ENCODE results near the gene PTPRZ1.

The PTPRZ1 gene

DNA sequence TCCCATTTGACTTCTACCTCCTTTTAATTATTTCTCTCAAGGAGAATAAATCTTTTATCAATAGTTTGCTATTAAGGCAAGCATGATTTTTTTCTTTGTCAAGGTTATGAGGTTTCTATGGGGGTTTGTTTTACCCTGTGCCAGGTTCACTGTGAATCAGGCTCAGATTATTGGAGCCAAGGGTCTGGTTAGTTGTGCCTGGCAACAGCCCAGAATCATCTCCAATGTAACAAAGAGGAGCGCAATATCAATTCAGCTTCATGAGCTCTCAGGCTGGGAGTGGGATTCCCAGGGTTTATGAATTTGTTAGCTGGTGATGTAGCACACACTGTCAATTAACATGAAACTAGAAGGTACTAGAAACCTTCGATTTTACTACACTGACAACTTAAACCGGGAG lies 197.9 kb downstream of the PTPRZ1 start:
- ChIA-PET POLR2A (no interaction called here), CTCF (no interaction called here)
- Histone ChIP-seq H3K36me3 (ENCODE audit: control insufficient read depth in 2 of 2, insufficient read depth in 1 of 2, low read length in 2 of 2) (0 out of 3 replicates have a peak, but pooled peaks cover 0 to 8% of the 10 kb centered on the region in 2 experiments), H3K27ac (ENCODE audit: extremely low read depth, low read depth, low read length) (no peak overlapping the region), H3K4me1 (ENCODE audit: control insufficient read depth, insufficient read depth, low read length) (no peaks in the 10 kb centered on the region), H3K4me3 (ENCODE audit: low read depth, low read length) (no peak overlapping the region), H3K9me3 (ENCODE audit: control insufficient read depth, insufficient read depth, low read depth, low read length) (no peaks in the 10 kb centered on the region)
- TF ChIP-seq GLIS2 (tag by site-specific recombination; IDR thresholded peaks at IDR 0.05) (no peak), TCF7L2 (IDR thresholded peaks at IDR 0.05; ENCODE audit: borderline replicate concordance, low read depth, low read length) (no peak), ZNF37A (tag by site-specific recombination; IDR thresholded peaks at IDR 0.05) (no peak), ZNF23 (tag by site-specific recombination; IDR thresholded peaks at IDR 0.05; ENCODE audit: borderline replicate concordance) (no peak), ZNF148 (tag by site-specific recombination; IDR thresholded peaks at IDR 0.05; ENCODE audit: borderline replicate concordance) (no peak), ZNF473 (tag by site-specific recombination; IDR thresholded peaks at IDR 0.05) (no peak)
- TF ChIP-seq, protein P1, sequence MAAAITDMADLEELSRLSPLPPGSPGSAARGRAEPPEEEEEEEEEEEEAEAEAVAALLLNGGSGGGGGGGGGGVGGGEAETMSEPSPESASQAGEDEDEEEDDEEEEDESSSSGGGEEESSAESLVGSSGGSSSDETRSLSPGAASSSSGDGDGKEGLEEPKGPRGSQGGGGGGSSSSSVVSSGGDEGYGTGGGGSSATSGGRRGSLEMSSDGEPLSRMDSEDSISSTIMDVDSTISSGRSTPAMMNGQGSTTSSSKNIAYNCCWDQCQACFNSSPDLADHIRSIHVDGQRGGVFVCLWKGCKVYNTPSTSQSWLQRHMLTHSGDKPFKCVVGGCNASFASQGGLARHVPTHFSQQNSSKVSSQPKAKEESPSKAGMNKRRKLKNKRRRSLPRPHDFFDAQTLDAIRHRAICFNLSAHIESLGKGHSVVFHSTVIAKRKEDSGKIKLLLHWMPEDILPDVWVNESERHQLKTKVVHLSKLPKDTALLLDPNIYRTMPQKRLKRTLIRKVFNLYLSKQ (tag by site-specific recombination; IDR thresholded peaks at IDR 0.05; ENCODE audit: borderline replicate concordance): no peak

DNA sequence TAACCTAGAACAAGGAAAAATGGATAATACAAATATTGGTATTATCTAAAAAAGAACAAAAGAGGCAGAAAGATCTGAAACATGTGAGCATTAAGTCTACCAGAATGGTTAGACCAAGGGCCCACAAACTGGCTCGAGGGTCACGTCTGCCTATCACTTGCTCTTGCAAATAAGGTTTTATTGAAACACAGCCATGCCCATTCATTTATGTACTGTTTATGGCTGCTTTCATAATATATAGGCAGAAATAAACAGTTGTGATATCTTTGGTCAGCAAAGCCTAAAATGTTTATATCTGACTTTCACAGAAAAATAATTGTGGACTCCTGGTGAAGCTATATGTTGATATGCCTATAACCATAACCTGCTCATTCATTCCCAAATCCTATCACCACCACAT lies 199.3 kb downstream of the PTPRZ1 start:
- CTCF ChIA-PET: no interaction called here
- POLR2A ChIA-PET: no interaction called here
- H3K9me3 ChIP-seq (ENCODE audit: control insufficient read depth, insufficient read depth, low read depth, low read length): no peaks in the 10 kb centered on the region
- H3K4me1 ChIP-seq (ENCODE audit: control insufficient read depth, insufficient read depth, low read length): no peaks in the 10 kb centered on the region
- no peak overlapping the region for H3K27ac ChIP-seq (ENCODE audit: extremely low read depth, low read depth, low read length)
- no peak overlapping the region for H3K4me3 ChIP-seq (ENCODE audit: low read depth, low read length)
- peaks cover 8 to 11% of the 10 kb centered on the region in 2 experiments; a peak in 1 of 3 replicates for H3K36me3 ChIP-seq (ENCODE audit: control insufficient read depth in 2 of 2, insufficient read depth in 1 of 2, low read length in 2 of 2)
- TF ChIP-seq ATF2 (tag by site-specific recombination; IDR thresholded peaks at IDR 0.05; ENCODE audit: low read depth) (no peak), ZSCAN23 (tag by site-specific recombination; IDR thresholded peaks at IDR 0.05) (no peak), ZNF148 (tag by site-specific recombination; IDR thresholded peaks at IDR 0.05; ENCODE audit: borderline replicate concordance) (no peak)
- TF ChIP-seq, protein P2, sequence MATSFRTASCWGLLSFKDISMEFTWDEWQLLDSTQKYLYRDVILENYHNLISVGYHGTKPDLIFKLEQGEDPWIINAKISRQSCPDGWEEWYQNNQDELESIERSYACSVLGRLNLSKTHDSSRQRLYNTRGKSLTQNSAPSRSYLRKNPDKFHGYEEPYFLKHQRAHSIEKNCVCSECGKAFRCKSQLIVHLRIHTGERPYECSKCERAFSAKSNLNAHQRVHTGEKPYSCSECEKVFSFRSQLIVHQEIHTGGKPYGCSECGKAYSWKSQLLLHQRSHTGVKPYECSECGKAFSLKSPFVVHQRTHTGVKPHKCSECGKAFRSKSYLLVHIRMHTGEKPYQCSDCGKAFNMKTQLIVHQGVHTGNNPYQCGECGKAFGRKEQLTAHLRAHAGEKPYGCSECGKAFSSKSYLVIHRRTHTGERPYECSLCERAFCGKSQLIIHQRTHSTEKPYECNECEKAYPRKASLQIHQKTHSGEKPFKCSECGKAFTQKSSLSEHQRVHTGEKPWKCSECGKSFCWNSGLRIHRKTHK (tag by site-specific recombination; IDR thresholded peaks at IDR 0.05): no peak
